LNCaP clone FGC (cell line): ENCODE results near the gene ST3GAL3.
"Not testable (repeated sequence)": the region's sequence is repeated elsewhere in the genome, so short reads cannot be mapped to it uniquely, and the experiment has no call there.

Source experiments
- DNase-seq: peaks from one replicate; pipeline ENCODE4 v3.0.0-alpha.2; 2011; ENCODE audit warnings: low read depth
- H3K4me3 ChIP-seq: 2 replicates; pipeline ENCODE4 v1.5.1; 2011; ENCODE audit warnings: mild to moderate bottlenecking, low read depth, low read length, control low read depth
- TF ChIP-seq, protein P1 (sequence below): IDR thresholded peaks from 2 replicates; pipeline ENCODE4 v1.5.1; 2012; ENCODE audit warnings: mild to moderate bottlenecking; ENCODE audit not compliant: control insufficient read depth, insufficient read depth; ENCODE audit errors: extremely low read depth

The ST3GAL3 gene

DNA sequence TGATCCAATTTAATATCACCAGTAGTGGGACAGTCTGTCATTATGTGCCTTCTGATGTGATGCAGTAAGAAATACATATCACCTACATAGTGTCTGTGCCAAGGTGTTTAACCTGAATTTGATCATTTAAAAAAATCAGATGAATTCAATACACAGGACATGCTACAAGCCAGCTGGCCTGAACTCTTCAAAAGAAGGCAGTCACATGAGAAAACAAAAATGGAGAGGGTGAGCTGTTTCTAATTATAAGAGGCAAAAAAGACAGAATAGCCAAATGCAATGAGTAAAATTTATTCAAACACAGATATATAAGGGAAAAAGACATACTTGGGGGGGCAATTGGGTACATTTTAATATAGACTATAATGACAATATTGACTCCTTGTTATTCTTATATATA lies 66.5 kb downstream of the ST3GAL3 start:
- no peak overlapping the region for H3K4me3 ChIP-seq
- TF ChIP-seq, protein P1, sequence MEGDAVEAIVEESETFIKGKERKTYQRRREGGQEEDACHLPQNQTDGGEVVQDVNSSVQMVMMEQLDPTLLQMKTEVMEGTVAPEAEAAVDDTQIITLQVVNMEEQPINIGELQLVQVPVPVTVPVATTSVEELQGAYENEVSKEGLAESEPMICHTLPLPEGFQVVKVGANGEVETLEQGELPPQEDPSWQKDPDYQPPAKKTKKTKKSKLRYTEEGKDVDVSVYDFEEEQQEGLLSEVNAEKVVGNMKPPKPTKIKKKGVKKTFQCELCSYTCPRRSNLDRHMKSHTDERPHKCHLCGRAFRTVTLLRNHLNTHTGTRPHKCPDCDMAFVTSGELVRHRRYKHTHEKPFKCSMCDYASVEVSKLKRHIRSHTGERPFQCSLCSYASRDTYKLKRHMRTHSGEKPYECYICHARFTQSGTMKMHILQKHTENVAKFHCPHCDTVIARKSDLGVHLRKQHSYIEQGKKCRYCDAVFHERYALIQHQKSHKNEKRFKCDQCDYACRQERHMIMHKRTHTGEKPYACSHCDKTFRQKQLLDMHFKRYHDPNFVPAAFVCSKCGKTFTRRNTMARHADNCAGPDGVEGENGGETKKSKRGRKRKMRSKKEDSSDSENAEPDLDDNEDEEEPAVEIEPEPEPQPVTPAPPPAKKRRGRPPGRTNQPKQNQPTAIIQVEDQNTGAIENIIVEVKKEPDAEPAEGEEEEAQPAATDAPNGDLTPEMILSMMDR = no peak
- DNase-seq = no peak

DNA sequence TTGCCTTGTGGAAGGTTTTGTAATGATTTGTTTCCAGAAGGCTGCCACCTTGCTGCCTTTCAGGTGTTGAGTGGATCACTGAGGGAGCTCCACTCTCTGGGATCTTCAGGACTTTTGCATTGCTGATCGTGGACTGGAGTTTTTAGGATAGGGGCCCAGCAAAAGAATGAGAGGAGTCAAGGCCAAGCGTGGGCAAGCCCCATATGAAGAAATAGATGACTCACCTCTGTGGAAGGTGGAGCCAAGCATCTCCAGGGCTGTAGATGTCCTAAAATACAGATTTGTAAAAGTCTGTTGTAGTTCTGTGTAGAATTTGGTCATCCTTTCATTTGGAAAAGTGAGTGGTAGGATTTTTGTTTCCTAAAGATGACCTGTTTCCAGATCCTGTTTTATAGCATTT lies 67.0 kb downstream of the ST3GAL3 start:
- TF ChIP-seq, protein P1 = no peak
- DNase-seq = no peak
- no peak overlapping the region for H3K4me3 ChIP-seq

DNA sequence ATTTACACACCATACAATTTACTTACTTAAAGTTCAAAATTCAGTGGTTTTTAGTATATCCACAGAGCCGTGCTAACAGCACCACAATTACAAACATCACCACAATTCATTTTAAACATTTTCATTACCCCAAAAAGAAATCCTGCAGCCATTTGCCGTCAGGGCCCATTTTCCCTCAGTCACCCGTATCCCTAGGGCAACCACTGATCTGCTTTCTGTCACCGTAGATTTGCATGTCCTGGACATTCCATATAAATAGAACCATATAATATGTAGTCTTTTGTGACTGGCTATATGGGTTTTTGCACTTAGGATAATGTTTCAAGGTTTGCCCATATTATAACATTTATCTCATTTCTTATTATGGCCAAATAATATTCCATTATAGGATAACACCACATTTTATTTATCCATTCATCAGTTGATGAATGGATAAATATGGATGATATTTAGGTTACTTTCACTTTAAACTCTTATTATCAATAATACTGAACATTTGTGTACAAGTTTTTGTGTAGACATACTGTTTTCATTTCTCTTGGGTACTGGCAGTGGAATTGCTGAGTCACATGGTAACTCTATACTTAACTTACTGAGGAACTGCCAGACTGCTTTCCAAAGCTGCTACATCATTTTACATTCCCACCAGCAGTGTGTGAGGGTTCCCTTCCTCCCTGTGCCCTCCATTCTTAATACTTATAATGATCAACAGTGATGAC lies 68.9 kb downstream of the ST3GAL3 start:
- no peak for DNase-seq
- H3K4me3 ChIP-seq = no peak overlapping the region
- TF ChIP-seq, protein P1 = no peak

DNA sequence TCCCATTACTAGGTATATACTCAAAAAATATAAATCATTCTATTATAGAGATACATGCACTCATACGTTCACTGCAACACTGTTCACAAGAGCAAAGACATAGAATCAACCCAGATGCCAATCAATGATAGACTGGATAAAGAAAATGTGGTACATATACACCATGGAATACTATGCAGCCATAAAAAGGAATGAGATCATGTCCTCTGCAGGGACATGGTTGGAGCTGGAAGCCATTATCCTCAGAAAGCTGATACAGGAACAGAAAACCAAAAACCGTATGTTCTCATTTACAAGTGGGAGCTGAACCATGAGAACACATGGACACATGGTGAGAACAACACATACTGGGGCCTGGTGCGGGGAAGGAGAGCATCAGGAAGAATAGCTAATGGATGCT lies 70.6 kb downstream of the ST3GAL3 start:
- H3K4me3 ChIP-seq, DNase-seq: not testable (repeated sequence)

DNA sequence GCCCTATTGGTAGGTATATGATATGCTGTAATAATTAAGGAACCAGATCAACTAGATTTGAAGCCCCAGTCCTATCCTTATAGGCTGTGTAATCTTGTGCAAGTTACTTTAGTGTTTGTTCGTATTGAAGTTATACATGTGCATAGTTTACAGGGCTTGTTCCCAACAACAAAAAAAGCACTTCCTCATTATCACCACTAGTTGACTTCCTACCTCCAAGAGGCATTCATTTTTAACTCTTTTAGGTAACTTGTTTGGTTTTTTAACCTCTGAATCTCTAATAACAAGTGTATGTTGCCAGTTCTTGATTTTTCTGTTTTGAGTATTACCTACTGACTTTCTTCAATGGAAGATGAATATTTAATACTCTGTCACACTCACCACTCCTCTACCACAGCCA lies 71.9 kb downstream of the ST3GAL3 start:
- no peak for DNase-seq

DNA sequence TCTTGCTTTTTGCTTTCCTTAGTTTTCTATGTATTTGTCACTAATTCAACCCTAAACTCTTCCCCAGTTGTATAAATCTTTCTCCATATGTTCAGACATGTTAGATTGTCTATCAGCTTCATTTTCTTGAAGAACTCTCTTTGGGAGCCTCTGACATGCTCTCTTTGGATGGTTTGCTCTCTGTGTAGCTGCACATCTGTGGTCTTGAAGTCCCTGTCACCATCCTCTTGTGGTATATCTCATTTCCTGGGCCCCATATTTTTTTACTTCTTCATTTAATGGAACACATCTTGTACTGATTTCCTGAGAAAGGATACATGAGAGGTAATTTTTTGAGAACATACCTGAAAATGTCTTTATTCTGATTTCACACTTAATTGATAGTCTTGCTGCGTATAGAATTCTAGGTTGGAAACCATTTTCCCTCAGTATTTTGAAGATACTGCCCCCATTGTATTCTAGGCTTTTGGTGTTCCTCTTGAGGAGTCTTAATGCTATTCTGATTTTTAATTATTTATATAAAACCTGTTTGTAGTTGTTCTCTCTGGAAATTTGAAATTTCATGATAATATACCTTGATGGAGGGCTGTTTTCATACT lies 72.6 kb downstream of the ST3GAL3 start:
- no peak for DNase-seq
- no peak overlapping the region for H3K4me3 ChIP-seq
- TF ChIP-seq, protein P1 = no peak

More for the DNA sequence above, 71.9 kb downstream of the ST3GAL3 start:
- H3K4me3 ChIP-seq = no peak overlapping the region
- TF ChIP-seq, protein P1 = no peak

DNA sequence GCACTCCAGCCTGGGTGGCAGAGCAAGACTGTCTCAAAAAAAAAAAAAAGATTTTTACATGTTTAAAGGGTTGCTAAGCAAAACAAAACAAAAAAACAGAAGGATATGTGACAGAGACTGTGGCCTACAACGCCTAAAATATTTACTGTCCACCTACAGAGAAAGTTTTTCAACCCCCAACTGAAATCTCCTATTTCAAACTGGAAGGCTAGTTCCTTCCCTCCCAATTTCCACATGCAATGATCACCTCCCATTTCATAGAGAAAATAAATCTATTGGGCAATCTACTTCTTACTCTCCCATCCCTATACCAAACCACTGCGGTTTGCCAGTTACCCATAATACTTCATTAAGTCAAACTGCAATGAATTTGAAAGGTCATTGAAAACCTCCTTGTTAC lies 74.2 kb downstream of the ST3GAL3 start:
- TF ChIP-seq, protein P1 = no peak
- H3K4me3 ChIP-seq = no peak overlapping the region
- DNase-seq = no peak
